SK-N-MC (cell line): ENCODE measurements around the gene CFAP46.

ENCODE experiments used
- EZH2 ChIP-seq: fragments of 200-600 bp; sonication (generic); IDR thresholded peaks from one replicate; pipeline ENCODE4 v1.6.1; 2017; ENCODE audit warnings: antibody characterized with exemption
- FOXP2 ChIP-seq: optimal IDR thresholded peaks from 2 replicates; pipeline ENCODE3; 2011; ENCODE audit warnings: mild to moderate bottlenecking, moderate library complexity; ENCODE audit not compliant: insufficient read depth; ENCODE audit errors: extremely low read length, control extremely low read depth
- POLR2AphosphoS5 ChIP-seq: IDR thresholded peaks from 2 replicates; pipeline ENCODE4 v1.6.1; 2012; ENCODE audit warnings: mild to moderate bottlenecking, low read depth, low read length, borderline replicate concordance

DNA sequence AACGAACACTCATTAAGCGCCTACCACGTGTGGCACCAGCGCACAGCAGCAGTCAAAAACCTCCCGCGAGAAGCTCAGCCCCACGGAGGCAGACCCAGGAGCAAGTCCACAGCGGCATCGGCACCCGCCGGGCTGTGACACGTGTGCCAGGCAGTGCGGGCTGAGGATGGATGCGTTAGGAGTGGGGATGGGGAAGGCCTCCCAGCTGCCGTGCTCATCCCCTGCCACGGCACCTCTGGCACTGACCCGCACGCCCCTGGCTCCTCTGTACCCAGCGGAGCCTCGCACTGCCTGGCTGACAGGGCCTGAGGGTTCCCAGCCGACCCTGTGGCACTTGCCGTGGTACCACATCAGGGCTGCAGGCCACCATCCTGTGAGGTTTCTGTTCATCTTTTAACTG lies 16.8 kb downstream of the CFAP46 start:
- no peak for TF ChIP-seq POLR2AphosphoS5
- no peak for TF ChIP-seq EZH2
- no peak for TF ChIP-seq FOXP2
